Kidney epithelial cell (primary cell): ENCODE results near the gene DAPK1. TPM values are rescaled to one million over a fixed set of nuclear protein-coding genes. Genes with fewer than 3 reads are reported as not detected.

Source experiments
- DNase-seq: peaks from one replicate; pipeline ENCODE4 v3.0.0-alpha.2; 2010; ENCODE audit warnings: low read depth
- H3K27me3 ChIP-seq: 2 replicates; pipeline ENCODE4 v1.6.0; 2011; ENCODE audit warnings: low read length; ENCODE audit not compliant: control insufficient read depth, insufficient read depth
- H3K36me3 ChIP-seq: 2 replicates; pipeline ENCODE4 v1.5.1; 2011; ENCODE audit warnings: low read length; ENCODE audit not compliant: control insufficient read depth, insufficient read depth
- H3K4me3 ChIP-seq: 2 replicates; pipeline ENCODE4 v1.5.1; 2011; ENCODE audit warnings: low read depth, mild to moderate bottlenecking, control low read depth, low read length
- CTCF ChIP-seq: IDR thresholded peaks from 2 replicates; pipeline ENCODE4 v1.5.1; 2011; ENCODE audit warnings: mild to moderate bottlenecking, moderate library complexity, low read length, control low read depth, inconsistent platforms; ENCODE audit not compliant: insufficient read depth, poor library complexity, severe bottlenecking
- total RNA-seq: library from RNA; depleted of rRNA; stranded (reverse); fragments of >200 nt; gene quantifications from 2 replicates; pipeline ENCODE4 v1.2.3, GENCODE V29; 2015

DAPK1 gene
- total RNA-seq, 1 donor from 2014 or later, result 23.5 TPM

- no peaks in the 10 kb centered on the region for H3K36me3 ChIP-seq
- no peak for TF ChIP-seq CTCF
- DNase-seq, result peak; percentile 85
- H3K4me3 ChIP-seq, result no peak overlapping the region
- H3K27me3 ChIP-seq, result no peaks in the 10 kb centered on the region
Measured at GRCh38 chr9:87594194-87594593, 96.5 kb downstream of the DAPK1 start.

GRCh38 chr9:87594662-87595061 lies 97.0 kb downstream of the DAPK1 start:
- TF ChIP-seq CTCF, result no peak
- Histone ChIP-seq H3K36me3 (no peaks in the 10 kb centered on the region), H3K27me3 (no peaks in the 10 kb centered on the region), H3K4me3 (no peak overlapping the region)
- DNase-seq, result no peak

- Histone ChIP-seq H3K27me3 (no peaks in the 10 kb centered on the region), H3K4me3 (no peak overlapping the region), H3K36me3 (no peaks in the 10 kb centered on the region)
- no peak for DNase-seq
- no peak for TF ChIP-seq CTCF
Measured at GRCh38 chr9:87595610-87596009, 97.9 kb downstream of the DAPK1 start.

- TF ChIP-seq CTCF, result no peak
- Histone ChIP-seq H3K4me3 (no peak overlapping the region), H3K27me3 (no peaks in the 10 kb centered on the region), H3K36me3 (no peaks in the 10 kb centered on the region)
- DNase-seq, result no peak
Measured at GRCh38 chr9:87596862-87597261, 99.2 kb downstream of the DAPK1 start.

- no peak for DNase-seq
- no peak overlapping the region for H3K4me3 ChIP-seq
- no peaks in the 10 kb centered on the region for H3K36me3 ChIP-seq
- TF ChIP-seq CTCF, result no peak
- H3K27me3 ChIP-seq, result no peaks in the 10 kb centered on the region
Measured at GRCh38 chr9:87597710-87598443, 100.2 kb downstream of the DAPK1 start.

- Histone ChIP-seq H3K27me3 (no peaks in the 10 kb centered on the region), H3K36me3 (no peaks in the 10 kb centered on the region), H3K4me3 (no peak overlapping the region)
- peak; percentile 84 for DNase-seq
- TF ChIP-seq CTCF, result no peak
Measured at GRCh38 chr9:87599901-87600610, 102.4 kb downstream of the DAPK1 start.
